H1 (cell line): ENCODE measurements around the gene CLMP.

Experiments
- ASH2L ChIP-seq: fragments of 200-600, 300-600 bp; sonication (generic); IDR thresholded peaks from one replicate; pipeline ENCODE4 v1.7.1; 2017; ENCODE audit warnings: low read length
- POLR2A ChIP-seq, 2 experiments: IDR thresholded peaks; 1 replicate in 1 of 2; 2 replicates in 1 of 2; pipeline ENCODE4 v1.6.1; 2011; ENCODE audit warnings: low read depth in 2 of 2, low read length in 2 of 2, mild to moderate bottlenecking in 2 of 2; ENCODE audit errors: control extremely low read depth in 1 of 2
- ZNF274 ChIP-seq: IDR thresholded peaks from 2 replicates; pipeline ENCODE4 v1.7.0; 2012; ENCODE audit warnings: low read length, borderline replicate concordance; ENCODE audit errors: extremely low read depth
- TF ChIP-seq, protein P1 (sequence below), 3 experiments: IDR thresholded peaks; 1 replicate in 2 of 3; 2 replicates in 1 of 3; pipeline versions ENCODE4 v1.5.1 to v1.6.1; 2011; ENCODE audit warnings: low read length in 3 of 3, mild to moderate bottlenecking in 3 of 3, inconsistent platforms in 2 of 3, low read depth in 1 of 3, moderate library complexity in 1 of 3; ENCODE audit not compliant: insufficient read depth in 1 of 3; ENCODE audit errors: control extremely low read depth in 1 of 3

DNA sequence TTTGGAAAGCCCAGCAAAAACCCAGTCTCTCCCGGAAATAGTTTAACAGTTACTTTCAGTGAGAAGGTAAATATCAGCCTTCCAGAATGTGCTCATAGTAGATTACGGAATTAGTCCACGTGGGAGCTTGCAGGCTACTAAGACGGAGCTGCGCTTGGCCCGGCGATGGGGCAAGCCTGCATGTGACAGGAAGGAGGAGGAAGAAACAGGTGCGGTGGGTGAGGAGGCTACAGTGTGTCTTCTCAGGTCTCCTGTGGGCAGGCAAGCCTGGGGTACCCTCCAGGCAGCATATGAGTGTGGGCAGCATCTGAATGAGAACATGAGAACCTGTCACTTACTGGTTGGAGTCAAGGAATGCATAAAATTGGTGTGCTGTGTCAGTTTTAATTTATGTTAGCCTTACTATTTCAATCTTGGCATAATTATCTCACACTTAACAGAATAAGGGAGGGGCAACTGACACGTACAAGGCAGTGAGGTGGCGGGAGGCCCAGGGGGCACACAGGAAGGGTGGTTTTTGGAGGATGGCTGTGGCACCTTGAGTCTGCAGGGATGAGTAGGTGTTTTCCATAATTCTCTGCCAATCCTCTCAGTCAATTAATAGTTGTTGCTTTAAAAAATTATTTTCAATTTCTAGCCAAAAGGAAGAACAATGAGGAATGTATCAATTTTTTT lies 35.7 kb downstream of the CLMP start:
- TF ChIP-seq POLR2A (IDR thresholded peaks at IDR 0.05; ENCODE audit: control extremely low read depth in 1 of 2, low read depth in 2 of 2, low read length in 2 of 2) (no peak), ZNF274 (no peak), ASH2L (no peak)
- TF ChIP-seq, protein P1, sequence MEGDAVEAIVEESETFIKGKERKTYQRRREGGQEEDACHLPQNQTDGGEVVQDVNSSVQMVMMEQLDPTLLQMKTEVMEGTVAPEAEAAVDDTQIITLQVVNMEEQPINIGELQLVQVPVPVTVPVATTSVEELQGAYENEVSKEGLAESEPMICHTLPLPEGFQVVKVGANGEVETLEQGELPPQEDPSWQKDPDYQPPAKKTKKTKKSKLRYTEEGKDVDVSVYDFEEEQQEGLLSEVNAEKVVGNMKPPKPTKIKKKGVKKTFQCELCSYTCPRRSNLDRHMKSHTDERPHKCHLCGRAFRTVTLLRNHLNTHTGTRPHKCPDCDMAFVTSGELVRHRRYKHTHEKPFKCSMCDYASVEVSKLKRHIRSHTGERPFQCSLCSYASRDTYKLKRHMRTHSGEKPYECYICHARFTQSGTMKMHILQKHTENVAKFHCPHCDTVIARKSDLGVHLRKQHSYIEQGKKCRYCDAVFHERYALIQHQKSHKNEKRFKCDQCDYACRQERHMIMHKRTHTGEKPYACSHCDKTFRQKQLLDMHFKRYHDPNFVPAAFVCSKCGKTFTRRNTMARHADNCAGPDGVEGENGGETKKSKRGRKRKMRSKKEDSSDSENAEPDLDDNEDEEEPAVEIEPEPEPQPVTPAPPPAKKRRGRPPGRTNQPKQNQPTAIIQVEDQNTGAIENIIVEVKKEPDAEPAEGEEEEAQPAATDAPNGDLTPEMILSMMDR (IDR thresholded peaks at IDR 0.05; ENCODE audit: control extremely low read depth in 1 of 3, insufficient read depth in 1 of 3, low read depth in 1 of 3, low read length in 3 of 3) = no peak
